ENCODE data around the gene ABCC1. TPM values are rescaled to one million over a fixed set of nuclear protein-coding genes. Genes with fewer than 3 reads are reported as not detected.
A peak's percentile ranks its signal among the peaks of the same experiment; 100 is the strongest.

ABCC1 gene
- total RNA-seq, 4 donors from 2014 or later: 19.3 to 43.7 (median 26.2) TPM

DNA sequence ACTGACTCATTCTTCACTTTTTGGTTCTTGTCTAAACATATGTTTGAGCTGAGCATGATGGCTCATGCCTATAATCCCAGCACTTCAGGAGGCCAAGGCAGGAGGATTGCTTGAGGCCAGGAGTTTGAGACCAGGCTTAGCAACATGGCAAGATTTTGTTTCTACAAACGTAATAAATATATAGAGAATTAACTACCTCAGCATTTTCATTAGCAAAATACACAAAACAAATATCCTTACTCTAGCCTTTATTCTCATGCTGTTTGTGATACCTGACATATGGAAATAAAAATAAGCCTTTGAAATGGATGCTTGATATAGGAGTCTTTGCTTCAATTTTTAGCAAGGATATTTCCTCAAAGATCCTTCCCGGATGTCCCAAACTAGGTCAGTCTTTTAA, 132.8 kb downstream of the ABCC1 start:
- H3K4me3 ChIP-seq: no peak overlapping the region
- DNase-seq (no peak), ATAC-seq (no peak)
- no peaks in the 10 kb centered on the region for H3K4me1 ChIP-seq
- intact Hi-C loops (cut with DNase I; ENCODE audit: low total_unique reads) (no loop called here), in situ Hi-C loops (cut with MboI; ENCODE audit: low sequenced_read_pairs in 4 of 4) (no loop called here)
- no peak overlapping the region for H3K27ac ChIP-seq
- peaks cover 0 to 71% of the 10 kb centered on the region in 2 donors for H3K36me3 ChIP-seq
- H3K27me3 ChIP-seq: no peaks in the 10 kb centered on the region
- H3K9me3 ChIP-seq: no peaks in the 10 kb centered on the region
- TF ChIP-seq, protein P1, sequence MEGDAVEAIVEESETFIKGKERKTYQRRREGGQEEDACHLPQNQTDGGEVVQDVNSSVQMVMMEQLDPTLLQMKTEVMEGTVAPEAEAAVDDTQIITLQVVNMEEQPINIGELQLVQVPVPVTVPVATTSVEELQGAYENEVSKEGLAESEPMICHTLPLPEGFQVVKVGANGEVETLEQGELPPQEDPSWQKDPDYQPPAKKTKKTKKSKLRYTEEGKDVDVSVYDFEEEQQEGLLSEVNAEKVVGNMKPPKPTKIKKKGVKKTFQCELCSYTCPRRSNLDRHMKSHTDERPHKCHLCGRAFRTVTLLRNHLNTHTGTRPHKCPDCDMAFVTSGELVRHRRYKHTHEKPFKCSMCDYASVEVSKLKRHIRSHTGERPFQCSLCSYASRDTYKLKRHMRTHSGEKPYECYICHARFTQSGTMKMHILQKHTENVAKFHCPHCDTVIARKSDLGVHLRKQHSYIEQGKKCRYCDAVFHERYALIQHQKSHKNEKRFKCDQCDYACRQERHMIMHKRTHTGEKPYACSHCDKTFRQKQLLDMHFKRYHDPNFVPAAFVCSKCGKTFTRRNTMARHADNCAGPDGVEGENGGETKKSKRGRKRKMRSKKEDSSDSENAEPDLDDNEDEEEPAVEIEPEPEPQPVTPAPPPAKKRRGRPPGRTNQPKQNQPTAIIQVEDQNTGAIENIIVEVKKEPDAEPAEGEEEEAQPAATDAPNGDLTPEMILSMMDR (IDR thresholded peaks at IDR 0.05 in 4 of 5, conservative IDR thresholded peaks at IDR 0.05 in 1 of 5): no peak
- TF ChIP-seq POLR2A (IDR thresholded peaks at IDR 0.05): no peak

DNA sequence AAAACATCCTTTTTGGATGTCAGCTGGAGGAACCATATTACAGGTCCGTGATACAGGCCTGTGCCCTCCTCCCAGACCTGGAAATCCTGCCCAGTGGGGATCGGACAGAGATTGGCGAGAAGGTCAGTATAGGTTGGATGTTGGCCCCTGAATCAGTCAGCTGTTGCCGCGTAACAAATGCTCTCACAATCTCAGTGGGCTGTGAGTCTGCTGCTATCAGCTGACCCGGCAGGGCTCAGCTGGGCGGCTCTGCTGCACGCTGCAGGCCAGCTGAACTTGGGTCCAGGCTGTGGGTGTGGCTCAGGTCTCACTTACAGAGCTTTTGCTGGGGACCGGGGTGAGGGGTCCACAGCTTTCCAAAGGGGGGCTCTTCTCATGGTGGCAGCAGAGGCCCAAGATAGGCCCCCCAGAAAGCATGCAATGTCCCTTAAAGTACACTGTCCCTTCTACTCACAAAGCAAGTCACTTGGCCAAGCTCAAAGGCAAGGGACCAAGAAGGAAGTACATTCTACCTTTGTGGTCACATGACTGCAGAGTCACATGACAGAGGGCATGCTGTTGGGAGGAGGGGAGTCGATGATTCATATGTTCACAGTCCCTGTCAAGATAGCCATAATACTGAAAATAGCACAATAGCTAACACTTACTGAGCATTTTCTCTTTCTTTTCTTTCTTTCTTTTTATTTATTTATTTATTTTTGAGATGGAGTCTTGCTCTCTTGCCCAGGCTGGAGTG, 134.2 kb downstream of the ABCC1 start:
- intact Hi-C loops (cut with DNase I; ENCODE audit: low total_unique reads) (no loop called here), in situ Hi-C loops (cut with MboI; ENCODE audit: low sequenced_read_pairs in 4 of 4) (no loop called here)
- Histone ChIP-seq H3K36me3 (peaks cover 0 to 83% of the 10 kb centered on the region in 2 donors), H3K4me3 (no peak overlapping the region), H3K4me1 (no peaks in the 10 kb centered on the region), H3K27me3 (no peaks in the 10 kb centered on the region), H3K9me3 (no peaks in the 10 kb centered on the region), H3K27ac (peak overlapping the region in 3 of 4 donors; percentile 19 to 53 (median 47))
- ATAC-seq (peak; percentile 58 to 77), DNase-seq (peak in 1 of 2 donors; percentile 48)
- TF ChIP-seq, protein P1 (IDR thresholded peaks at IDR 0.05 in 4 of 5, conservative IDR thresholded peaks at IDR 0.05 in 1 of 5): no peak
- TF ChIP-seq POLR2A (IDR thresholded peaks at IDR 0.05): no peak

DNA sequence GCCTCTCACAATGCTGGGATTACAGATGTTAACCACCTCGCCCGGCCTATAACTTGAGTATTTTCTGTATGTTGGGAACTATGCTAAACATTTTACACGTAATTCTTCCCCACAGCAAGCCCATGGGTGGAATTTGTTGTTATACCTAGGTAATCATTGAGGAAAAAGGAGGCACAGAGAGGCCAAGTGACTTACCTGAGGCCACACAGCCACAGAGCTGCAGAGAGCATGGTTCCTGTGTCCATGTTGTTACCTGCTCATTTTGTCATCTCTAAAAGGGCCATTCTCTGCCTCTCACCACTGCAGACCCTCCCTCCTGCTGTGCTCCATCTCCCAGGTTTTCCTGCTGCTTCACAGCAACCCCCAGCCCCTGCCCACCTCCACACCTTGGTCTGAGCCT, 135.5 kb downstream of the ABCC1 start:
- in situ Hi-C loops (cut with MboI; ENCODE audit: low sequenced_read_pairs in 4 of 4): no loop called here
- TF ChIP-seq POLR2A (IDR thresholded peaks at IDR 0.05): no peak
- TF ChIP-seq, protein P1 (IDR thresholded peaks at IDR 0.05 in 4 of 5, conservative IDR thresholded peaks at IDR 0.05 in 1 of 5): no peak
- Histone ChIP-seq H3K27ac (no peak overlapping the region), H3K36me3 (peaks cover 0 to 80% of the 10 kb centered on the region in 2 donors), H3K4me3 (no peak overlapping the region), H3K4me1 (no peaks in the 10 kb centered on the region), H3K27me3 (no peaks in the 10 kb centered on the region), H3K9me3 (no peaks in the 10 kb centered on the region)
- intact Hi-C loops (cut with DNase I; ENCODE audit: low total_unique reads): no loop called here
- ATAC-seq: no peak
- DNase-seq: no peak

DNA sequence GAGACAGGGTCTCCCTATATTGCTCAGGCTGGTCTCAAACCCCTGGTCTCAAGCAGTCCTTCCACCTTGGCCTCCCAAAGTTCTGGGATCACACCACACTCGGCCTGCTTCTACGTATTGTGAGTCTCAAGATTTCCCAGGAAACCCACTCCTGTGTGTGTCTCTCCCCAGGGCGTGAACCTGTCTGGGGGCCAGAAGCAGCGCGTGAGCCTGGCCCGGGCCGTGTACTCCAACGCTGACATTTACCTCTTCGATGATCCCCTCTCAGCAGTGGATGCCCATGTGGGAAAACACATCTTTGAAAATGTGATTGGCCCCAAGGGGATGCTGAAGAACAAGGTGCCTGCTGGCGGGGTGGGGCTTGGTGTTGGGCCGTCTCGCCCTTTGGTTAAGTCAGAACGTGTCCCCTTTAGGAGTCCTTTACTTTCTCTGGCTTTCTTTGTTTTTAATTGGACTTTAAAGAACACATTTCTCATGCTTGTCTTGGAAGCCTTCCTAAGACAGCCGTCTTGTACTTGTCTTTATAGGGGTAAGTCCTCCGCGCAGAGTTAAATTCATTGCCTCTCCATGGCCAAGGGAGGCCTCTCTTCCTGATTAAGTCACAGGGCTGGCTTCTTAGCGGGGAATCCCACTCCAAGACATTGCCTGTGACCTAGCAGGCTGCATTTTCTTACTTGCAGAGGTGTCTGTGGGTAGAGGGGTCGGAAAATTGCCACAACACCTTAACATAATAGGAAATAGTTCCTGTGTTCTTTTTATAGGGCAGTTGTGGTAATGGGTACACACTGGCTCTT, 137.4 kb downstream of the ABCC1 start:
- ATAC-seq: no peak
- no peaks in the 10 kb centered on the region for H3K4me1 ChIP-seq
- intact Hi-C loops (cut with DNase I; ENCODE audit: low total_unique reads) (no loop called here), in situ Hi-C loops (cut with MboI; ENCODE audit: low sequenced_read_pairs in 4 of 4) (no loop called here)
- no peaks in the 10 kb centered on the region for H3K27me3 ChIP-seq
- H3K4me3 ChIP-seq: no peak overlapping the region
- H3K9me3 ChIP-seq: no peaks in the 10 kb centered on the region
- no peak for TF ChIP-seq POLR2A (IDR thresholded peaks at IDR 0.05)
- TF ChIP-seq, protein P1 (IDR thresholded peaks at IDR 0.05 in 4 of 5, conservative IDR thresholded peaks at IDR 0.05 in 1 of 5): no peak
- DNase-seq: no peak
- no peak overlapping the region for H3K27ac ChIP-seq
- peaks cover 0 to 81% of the 10 kb centered on the region in 2 donors for H3K36me3 ChIP-seq
